GM21381 (cell line): ENCODE data around the gene DMBT1.

Experiments
- ATAC-seq: cut with Tn5 transposase; IDR thresholded peaks from one replicate; pipeline ENCODE4 v1.9.1; 2021; ENCODE audit warnings: mild to moderate bottlenecking, moderate library complexity; ENCODE audit not compliant: unreplicated experiment

Gene DMBT1

DNA sequence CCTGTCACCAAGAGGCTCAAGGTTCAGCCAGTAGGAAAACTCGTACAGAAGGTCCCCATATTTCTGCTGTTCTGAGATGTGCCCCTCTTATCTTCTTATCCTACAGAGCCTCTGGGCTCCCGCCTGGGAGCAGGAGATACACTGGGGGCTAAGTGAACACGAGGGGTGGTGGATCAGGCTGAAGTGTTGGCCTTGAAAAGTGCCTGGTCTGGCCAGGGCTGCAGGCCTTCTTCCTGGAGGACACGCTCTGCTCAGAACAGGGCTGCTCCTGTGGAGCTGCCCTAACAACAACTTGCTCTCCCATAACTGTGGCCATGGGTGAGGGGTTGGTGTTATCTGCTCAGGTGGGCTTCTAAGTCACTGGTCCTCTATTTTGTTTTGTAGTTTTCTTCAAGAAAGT lies 105.4 kb downstream of the DMBT1 start:
- no peak for ATAC-seq

DNA sequence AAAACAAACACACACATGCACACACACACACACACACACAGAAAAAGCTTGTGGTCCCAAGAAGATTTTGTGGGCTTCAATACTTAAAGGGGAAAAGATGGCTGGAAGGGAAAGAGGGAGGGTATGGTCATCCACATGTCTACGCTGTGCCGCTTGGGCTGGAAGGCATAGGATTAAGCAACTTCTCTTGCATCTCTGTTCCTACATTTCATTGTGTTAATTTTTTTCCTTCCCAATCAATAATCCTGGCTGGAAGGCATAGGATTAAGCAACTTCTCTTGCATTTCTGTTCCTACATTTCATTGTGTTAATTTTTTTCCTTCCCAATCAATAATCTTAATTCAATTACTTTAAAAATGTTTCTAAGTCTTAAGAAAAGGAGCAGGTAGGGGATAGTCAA lies 108.5 kb downstream of the DMBT1 start:
- ATAC-seq: no peak

DNA sequence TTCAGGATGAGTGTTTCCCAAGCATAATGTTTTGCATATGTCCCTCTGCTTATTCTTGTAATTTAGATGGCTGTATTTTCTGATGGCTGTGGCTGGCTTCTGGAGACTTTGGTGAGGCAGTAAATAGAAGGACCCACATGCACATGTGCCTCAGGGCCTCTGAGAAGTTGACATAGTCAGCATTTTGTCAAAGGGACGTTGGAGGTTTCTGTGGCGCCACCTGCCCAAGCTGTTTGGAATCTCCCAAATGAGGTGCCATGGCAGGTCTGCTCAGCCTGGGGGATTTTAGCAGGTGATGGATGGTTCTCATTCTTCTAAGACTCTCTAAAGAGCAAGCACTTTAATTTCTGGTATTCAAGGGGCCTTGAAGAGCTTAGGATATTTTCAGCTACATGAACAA lies 109.3 kb downstream of the DMBT1 start:
- no peak for ATAC-seq

DNA sequence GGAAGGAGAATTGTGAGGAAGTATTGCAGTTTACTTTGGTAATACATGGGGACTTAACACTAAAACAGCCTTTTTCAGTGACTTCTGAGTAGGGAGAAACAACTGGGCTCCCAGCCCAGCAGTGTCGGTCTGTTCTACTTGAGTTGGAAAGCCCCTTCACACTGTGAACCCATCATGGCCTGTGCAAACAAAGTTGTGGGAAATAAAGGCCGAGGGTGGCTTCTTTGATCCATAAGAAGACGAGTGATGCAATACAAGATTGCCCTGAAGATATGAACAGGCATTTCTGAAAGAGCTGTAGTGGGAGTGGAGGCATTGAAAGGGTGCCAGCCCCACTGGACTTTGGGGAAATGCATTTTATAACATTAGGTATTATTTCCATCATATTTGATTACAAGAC lies 110.8 kb downstream of the DMBT1 start:
- no peak for ATAC-seq

DNA sequence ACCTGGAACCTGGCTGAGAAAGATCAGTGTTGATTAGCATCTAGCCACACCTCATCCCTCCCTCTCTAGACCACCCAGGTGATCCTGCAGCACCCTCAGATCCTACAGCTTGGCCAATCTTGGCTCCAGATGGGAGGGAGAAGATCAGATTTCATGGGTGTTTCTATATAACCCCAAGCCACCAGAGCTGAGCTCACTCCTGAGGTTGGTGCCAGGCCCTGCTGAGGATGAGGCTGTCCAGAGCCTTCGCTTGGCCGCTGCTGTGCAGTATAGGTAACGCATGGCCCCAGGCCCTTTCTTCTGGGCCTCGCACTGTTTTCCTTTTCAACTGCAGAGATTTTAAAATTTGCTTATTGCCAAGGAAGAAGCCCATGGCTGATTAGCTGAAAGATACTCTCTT lies 112.1 kb downstream of the DMBT1 start:
- no peak for ATAC-seq

DNA sequence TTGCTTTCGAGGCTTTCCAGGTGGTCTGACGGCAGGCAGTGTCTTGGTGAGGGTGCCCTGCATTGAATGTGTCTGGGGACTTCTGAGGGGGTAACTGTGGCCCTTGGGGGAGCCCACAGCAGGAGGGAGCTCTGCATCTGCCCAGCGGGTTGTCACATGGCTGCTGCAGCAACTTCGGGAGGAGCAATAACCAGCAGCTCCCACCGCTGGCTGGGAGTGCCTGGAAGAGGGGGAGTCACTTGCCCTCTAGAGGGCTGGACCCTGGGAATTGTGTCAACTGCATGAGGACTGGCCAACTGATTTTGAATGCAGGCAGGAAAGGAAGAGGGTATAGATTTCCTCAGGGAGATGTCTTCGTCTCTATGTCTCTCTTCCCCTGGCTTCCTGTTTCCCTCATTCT lies 112.7 kb downstream of the DMBT1 start:
- no peak for ATAC-seq

DNA sequence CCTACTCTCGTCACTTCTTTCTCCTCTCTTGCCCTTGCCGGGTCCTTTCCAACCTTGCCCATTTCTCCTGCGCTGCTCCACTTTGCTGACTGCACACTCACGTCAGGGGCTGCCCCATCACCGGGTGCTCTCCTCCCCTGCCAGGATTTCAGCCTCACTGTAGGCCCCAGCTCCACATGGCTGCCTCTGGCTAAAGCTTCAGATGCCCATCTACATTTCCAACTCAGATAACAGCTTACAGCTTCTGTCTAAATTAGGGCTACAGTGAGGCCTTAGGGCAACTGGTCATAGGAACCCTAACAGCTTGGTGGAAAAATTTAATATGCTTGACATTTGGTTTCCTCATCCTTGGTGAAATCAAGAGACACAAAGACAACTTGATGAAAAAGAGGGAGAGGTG lies 113.2 kb downstream of the DMBT1 start:
- no peak for ATAC-seq

DNA sequence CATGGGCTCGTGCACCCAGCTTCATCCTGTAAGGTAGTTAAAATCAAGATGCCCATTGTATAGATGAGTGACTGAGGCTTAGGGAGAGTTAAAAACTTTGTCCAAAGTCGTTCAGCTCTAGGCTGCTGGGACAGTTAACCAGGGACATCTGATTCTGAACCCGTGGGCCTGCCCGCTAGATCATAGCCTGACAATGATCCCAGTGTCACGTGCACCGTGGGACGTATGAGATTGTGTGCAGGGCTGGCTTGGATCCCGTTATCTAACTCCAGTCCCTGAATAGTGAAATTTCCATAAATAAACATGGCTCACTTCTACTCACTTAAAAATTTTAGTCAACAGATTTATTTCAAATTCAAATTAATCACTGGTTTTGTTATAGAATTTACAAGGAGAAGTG lies 114.2 kb downstream of the DMBT1 start:
- ATAC-seq: no peak

DNA sequence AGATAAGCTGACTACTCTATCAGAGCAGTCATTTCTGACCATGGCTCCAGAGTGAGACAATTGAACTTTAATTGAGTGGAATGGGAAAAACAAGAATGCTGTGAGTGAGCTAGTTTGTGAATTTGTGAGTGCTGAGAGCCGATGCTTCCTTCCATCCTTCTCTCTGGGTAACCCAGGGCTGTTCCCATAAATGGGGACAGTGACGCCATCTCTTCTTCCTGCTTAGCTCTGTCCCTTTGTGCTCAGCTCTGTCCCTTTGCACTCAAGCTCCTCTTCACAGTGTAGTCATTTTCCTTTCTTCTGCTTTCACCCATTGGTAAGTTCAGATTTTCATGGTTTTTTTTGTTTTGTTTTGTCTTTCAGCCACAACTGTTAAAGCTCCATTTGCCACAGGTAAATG lies 114.7 kb downstream of the DMBT1 start:
- no peak for ATAC-seq

DNA sequence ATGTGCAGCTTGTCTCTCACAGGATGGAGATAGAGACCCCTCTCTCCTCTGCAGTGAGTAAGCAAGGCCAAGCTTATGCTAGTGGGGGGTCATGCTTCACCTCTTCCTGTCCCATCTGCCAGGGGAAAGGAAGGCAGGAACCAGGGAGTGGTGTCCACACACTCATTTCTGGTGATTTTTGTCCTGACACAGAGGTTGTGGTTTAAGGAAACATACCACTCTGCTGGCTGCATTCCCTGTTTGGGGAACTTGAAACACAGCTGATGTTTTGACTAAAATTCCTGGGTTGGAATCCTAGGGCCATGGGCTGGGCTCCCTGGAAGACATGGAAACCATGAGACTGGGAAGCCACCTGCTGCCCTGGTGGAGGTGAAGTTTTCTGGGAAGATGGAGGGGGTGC lies 117.7 kb downstream of the DMBT1 start:
- ATAC-seq: no peak

DNA sequence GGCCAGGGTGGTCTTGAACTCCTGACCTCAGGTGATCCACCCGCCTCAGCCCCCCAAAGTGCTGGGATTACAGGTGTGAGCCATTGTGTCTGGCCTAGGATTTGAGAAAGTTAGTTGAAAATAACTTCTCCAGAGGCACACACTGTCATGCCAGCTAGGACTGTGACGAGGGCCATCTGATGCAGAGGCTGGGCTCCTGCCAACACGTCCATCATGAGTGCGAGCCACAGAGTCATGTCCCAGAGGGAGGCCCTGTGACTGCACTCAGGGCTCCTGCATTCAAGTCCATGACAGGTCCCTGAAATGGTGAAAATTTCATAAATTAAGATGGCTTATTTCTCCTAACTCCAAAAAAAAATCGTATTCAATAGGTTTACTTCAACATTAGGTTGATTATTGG lies 122.0 kb downstream of the DMBT1 start:
- ATAC-seq: no peak

DNA sequence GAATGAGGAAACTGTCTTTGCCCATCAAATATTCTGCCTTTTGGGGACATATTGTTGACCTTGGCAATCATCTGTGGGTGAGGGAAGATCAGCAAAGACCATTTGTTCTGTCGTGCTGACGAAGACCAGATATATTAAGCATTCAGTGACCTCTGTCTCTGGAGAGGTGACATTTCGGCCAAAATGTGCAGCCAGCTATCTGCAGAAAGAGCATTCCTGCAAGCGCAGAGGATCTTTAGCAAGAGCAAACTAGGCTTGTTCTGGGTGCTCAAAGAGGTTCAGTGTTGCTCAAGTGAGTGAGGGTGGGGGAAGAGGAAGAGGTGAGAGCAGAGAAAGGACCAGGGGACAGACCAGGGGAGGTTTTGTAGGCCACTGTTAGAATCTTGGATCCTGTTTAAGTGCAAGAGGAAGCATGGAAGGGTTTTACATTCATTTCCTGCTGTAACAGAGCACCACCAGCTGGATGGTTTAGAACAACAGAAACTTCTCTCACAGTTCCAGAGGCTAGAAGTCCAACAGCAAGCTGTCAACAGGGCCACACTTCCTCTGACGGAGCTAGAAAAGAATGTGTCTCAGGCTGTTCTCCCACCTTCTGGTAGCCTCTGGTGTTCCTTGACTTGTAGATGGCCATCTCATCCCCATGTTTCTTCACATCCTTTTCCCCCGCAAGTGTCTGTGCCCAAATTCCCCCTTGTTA lies 127.9 kb downstream of the DMBT1 start:
- no peak for ATAC-seq

DNA sequence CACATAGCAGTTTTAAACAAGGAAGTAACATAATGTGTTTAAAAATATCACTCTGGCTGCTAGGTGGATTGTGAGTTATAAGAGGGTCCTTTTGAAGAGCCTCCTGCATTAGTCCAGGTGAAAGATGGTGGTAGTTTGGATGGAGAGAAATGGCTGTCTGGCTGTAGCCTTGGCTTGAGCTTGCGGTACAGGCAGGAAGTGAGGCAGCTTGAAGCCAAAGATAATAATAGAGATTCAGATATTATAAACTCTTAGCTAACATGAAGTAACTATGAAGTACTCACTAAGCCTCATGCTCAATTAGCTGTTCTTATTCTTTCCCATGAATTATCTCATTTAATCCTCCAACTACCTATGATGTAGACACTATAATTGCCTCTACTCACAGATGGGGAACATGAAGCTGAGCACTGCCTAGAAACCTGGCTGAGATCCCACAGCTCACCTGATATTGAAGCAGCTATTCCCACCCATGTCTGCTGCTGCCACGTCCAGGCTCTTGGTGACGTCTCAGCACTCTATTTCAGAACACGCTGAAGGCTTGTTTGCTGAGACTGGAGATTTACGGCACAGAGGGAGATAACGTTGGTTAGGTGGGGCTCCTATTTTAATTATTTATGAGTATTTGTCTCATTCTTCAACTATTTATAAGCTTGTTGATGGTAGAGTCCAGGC lies 128.7 kb downstream of the DMBT1 start:
- ATAC-seq: no peak

DNA sequence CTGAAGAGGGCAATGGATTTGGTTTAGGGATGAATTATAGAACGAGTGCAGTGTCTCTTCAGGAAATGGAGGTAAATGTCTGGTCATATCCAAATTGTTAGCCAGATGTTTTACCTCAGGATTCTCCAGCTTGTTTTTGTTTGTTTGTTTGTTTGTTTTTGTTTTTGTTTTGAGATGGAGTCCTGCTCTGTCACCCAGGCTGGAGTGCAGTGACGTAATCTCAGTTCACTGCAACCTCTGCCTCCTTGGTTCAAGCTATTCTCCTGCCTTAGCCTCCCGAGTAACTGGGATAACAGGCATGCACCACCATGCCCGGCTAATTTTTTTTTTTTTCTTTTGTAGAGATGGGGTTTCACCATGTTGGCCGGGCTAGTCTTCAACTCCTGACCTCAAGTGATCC lies 132.2 kb downstream of the DMBT1 start:
- ATAC-seq: no peak
